Right renal cortex interstitium (tissue), 3 donors: Measurements from ENCODE around the gene LAD1. TPM values are rescaled to one million over a fixed set of nuclear protein-coding genes. Genes with fewer than 3 reads are reported as not detected.

Source experiments
- DNase-seq, 3 donors: peaks; one replicate each; pipeline ENCODE4 v3.0.0-alpha.2; 2013; ENCODE audit warnings: low read depth in 3 of 3, low spot score in 2 of 3
- polyA plus RNA-seq, 3 donors: library from polyadenylated mRNA; unstranded; fragments of 120-200 nt; gene quantifications; one replicate each; pipeline ENCODE4 v1.2.1, GENCODE V29; 2013; ENCODE audit not compliant: insufficient read length in 3 of 3

Gene LAD1
- polyA plus RNA-seq, 3 donors, result 30.8 to 36.8 (median 36.1) TPM

DNA sequence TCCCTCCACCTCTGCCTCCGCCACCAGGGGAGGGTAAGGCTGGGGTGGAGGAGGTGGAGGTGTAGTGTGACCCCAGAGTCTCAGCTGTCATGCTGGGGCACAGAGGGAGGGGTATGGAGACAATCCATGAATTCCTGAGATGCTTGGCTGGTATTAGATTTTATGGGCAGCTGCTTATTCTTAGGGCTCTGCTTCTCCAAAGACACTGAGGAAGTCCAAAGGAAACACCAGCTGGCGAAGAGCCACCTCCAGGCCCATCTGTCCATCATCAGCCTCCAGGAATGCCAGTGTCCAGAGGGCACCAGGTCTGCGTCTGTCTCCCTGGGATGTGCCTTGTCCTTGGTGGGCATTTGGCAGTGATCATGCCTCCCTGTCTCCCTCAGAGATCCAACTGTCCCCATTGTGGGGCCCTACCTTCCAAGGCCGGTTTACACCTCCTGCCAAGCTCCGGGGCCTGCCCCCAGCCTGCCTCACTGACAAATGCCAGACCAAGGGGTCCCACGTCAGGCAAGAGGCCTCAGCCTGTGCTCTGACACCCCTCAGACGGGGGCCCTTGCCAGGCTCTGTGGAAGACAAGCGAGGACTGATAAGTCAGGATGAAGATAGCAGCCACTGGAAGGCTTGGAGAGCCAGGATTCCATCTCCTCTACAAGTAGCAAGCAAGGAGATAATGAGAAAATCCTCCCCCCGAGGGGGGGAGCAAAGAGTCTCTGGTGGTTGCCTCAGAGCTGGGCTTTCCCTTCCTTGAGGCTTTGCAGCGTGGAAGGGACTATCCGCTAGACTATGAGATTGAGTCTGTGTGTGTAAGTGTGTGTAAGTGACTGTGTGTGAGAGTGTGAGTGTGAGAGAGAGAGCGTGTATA lies 20.9 kb upstream of the LAD1 start:
- no peak for DNase-seq

DNA sequence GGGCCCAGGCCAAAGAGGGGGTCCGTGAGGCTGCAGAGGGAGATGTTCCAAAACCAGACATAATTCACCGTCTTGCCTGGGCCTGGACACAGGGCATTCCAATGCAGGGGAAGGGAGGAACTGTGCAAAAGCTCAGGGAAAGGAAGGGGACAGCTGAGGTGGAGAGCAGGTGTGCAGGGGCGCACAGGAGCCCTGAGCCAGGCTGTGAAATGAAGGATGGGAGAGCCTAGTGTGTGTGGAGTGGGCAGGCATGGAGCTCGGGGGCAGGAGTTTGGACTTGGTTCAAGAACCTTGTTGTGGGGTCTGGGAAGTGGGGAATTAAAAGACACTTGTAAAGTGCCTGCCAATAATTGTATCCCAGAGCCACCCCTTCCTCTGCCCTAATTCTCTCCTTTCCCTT lies 20.1 kb upstream of the LAD1 start:
- no peak for DNase-seq

DNA sequence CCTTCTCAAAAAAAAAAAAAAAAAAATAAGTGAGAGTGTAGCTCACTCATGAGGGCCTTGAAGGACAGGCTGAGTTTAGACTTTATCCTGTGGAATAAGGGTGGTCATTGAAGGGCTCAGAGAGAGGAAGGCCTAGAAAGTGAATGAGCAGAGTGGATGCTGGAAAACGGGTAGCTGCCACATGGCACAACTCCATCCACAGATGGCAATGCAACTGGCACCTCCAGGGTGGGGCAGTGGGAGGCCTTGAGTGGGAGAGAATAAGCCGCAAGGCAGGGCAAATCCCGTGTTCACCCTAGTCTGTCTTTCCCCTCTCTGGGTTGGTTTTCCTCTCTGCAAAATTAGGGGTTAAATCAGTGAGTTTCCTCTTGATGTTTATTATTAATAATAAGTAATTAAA lies 19.3 kb upstream of the LAD1 start:
- DNase-seq, result no peak

DNA sequence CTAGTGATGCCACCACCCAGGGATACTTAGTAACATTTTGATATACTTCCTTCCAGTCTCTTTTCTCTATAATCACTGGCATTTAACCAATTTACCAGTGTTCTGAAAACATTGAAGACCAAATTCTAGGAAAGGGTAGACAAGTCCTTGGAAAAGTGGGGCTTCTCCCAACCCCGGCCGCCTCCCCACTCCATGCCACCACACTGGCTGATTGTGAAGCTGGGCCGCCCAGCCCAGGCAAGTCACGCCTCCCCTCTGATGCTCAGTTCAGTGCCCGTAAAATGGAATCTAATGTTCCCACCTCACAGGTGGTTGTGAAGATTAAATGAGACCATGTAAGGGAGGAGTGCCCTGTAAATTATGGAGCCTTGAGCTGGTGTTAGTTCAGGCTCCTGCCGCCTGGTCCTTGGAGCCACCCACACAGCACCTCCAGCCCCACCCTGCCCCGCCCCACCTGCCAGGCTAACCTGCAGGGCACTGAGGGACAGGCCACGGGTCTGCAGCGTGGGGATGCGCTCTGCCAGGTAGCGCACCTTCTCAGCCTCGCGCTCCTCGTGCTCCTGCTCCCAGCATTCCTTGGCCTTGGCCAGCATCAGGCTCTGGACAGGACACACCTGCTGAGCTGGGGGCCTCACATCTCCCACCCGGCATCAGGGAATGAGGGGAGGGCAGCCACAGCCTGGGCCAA lies 15.1 kb upstream of the LAD1 start:
- no peak for DNase-seq

DNA sequence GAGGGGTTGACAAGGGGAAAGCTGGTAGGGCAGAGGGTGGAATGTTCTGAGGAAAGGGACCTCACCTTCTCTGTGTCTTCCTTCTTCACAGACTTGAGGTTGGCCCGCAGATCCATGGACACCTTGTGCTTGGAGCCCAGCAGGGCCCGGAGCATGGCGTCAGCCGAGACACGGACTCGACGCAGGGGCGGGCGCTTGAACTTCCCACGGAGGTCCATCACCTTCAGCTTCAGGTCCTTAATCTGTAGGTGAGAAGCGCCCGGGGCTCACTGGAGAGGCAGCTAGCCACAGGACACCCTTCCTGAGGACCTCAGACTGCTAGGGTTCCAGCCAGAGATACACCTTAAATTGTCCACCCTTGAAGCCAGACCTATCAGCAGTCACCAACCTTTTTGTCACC lies 12.2 kb upstream of the LAD1 start:
- no peak for DNase-seq

DNA sequence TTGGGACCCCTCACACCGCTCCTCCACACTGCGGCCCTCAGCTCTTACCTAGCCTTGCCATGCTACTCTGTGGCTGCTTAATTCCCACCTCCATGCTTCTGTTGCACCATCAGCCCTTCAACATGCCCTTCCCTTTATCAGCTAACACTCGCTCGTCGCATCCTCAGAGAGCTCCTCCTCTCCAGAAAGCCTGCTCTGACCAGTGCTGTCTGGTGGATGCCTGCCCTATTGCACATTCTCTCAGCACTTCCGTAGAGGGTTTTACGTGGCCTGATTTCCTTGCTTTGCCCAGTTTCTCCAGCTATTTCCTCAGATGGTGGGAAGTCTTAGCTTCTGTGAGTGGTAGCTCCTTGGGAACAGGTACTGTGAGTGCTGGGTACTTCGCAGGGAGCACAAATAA lies 10.3 kb upstream of the LAD1 start:
- DNase-seq, result no peak

DNA sequence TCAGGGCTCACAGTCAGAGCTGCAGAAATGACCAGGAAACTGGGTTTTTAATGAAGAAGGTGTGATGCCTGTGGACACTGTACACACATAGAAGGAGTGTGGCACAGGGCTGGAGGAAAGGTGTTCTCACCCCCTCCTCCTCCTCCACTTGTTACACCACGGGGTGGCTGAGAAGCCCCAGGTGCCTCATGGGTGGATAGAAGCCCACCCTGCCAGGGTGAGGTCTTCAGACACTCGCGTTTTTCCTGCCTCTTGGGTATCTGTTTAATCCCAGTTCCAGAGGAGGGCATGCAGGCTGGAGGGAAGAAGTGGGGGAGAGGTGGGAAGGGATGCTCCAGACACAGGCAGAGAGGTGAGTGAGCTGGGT lies 9.7 kb upstream of the LAD1 start:
- DNase-seq, result no peak

DNA sequence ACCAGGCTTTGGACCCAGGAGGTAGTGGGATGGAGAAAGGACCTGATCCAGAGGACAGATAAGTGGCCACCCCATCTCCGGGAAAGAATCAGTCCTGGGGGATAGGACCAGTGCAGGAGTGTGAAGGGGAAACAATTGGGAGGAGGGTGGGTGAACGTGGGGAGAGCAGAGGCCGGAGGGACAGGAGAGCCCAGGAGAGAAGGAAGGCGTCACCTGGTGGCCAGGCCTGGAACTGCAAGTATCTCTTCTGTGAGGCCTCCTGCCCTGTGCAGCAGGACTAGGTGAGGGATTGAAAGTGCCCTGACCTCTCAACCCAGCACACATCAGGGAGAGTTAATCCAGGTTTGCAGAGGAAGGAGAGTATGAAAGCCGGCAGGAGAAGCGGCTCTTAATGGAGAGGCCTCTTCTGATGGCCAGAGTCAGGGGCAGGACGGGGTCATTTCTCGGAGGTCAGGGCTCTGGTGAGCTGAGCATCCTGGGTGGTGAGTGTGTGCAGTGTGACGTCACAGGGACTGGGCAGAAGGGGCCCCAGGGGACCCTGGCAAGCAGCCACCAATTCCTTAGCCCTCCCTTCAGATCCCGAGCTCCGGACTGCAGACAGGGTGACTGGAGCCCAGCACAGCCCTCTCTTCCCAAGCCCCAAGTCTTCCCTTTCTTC lies 9.2 kb upstream of the LAD1 start:
- no peak for DNase-seq

DNA sequence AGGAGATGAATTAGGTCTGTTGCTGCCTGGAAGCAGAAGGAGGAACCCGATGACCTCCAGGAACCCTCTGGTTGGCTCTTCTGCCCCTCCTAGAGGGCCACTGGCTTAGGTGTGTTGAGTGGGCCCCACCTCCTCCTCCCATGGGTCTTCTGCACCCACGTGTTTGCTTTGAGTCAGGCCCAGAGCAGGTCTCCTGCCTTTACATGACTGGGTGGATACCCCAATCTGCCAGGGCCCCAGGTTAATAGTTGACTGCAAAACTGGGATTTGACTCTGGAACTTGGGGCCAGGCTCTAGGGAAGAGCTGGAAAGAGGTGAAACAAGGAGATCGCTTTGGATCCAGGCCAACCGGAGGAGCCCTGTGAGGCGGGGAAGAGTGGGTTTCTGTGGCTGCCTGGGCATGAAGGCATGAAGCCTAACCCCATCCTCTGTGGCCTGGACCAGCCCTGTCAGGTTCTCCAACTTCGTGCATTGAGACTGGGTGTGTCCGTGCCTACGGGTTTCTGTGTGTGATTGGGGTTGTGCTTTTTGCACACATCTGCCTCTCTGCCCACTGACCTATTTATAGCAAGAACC lies 7.8 kb upstream of the LAD1 start:
- no peak for DNase-seq

DNA sequence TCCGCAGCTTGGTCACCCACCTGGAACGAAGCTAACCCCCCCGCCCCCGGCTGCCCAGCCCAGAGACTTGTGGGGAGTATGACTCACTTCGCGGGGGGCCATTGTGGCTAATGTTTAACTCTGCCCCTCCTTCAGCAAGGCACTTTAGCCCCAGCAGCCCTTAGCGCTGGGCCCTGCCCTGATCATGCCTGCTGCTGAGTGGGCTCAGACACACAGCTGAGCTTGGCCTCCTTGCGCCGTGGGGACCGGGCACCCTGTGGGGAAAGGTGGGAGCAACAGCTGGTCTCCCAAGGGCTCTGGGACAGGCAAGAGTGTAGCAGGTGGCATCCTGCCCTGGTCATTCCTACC lies 6.3 kb upstream of the LAD1 start:
- no peak for DNase-seq

DNA sequence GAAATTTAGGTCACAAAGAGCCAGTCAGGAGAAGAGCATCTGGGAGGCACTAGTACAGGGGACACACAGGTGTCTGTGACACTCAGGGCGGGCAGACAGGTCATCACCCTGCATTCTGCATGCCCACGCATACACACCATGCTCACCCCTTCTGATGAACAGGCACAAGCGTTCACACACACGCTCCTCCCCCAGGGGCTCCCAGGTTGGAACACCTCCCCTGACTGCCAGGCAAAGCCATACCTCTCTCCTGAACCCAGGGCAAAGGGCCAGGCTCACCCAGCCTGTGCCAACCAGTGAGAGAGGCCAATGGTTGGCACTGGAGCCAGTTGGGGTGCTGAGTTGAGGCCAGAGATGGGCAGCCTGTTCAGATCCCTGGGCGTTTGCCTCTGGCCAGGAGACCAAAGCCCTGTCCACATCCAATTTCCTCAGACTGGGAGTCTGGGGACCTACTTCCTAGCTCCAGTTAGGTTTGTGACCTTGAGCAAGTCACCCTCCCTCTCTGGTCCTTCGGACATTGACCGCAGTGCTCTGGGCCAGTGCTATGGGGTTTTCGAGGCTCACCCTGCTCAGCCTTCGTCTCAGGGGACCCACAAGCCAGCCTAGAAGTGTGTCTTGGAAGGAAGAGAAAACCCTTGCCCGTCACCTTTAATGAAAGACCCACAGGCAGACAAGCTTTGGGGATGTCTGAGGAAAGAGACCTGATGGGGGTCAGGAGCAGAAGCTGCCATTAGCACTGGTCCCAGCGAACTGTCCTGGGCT lies 5.8 kb upstream of the LAD1 start:
- no peak for DNase-seq

DNA sequence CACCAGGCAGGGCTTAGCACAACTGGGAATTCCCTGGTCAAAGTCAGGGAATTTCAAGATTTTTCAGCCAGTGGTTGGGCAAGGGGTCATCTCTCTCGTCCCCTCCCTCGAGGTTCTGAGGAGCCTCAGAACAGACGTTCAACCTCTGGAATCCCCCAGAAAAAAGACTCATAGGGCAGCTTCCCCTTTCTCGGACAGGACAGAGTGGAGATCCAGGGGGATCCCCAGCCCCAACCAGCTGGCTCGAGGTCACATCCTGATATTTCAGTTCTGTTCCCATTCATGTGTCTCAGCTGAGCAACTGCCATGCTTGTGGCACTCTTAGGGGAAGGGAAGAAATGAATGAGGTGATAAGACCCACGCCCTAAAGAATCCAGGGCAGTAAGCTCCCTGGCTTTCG lies 4.9 kb upstream of the LAD1 start:
- DNase-seq, result no peak

DNA sequence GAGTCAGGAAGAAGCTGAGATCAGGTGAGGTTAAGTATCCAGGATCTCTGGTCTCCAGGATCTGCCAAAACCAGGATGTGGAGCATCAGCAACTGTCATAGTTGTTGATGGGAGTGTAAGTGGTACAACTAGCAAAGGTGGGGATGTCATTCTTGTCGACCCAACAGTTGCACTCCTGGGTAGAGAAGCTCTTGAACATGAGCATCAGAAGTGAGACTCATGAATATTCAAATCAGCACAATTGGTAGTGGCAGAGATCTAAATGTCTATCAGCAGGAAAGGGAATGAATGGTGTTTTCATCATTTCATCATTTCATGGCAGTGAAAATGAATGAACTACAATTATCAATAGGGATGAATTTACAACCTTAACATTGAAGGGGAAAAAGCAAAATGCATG lies 4.2 kb upstream of the LAD1 start:
- DNase-seq, result no peak

DNA sequence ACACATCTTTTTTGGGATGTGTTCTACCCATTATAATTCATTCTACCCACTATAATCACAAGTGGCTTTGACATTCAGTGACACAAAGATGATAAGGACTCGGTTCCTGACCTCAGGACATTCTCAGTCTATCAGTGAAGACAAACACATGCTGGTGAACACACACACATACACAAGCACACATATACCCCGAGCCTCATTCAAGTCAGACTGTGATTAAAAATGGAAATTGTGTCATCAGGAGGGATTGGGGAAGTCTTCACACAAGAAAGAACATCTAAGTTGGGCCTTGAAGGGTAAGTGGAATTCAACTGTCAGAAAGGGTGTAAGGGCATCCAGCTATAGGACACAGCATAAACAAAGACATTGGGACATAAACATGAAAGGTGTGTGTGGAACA lies 2.6 kb upstream of the LAD1 start:
- no peak for DNase-seq

DNA sequence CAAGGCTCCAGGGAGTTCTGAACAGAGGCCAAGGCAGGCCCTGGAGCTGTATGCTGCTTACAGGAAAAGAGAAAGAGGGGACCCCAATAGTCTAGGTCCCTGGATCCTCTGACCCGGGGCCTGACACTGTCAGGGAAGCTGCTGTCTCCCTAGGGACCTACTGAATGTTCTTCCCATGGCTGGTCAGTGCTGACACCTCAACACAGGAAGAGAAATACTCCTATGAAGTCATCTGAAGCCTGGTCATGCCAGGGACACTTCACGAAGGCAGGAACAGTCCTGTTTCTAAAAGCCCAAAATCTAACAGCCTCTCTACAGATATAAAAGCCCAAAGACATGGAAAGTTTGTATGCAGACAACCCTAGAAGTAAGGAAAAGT lies 1.7 kb upstream of the LAD1 start:
- no peak for DNase-seq

DNA sequence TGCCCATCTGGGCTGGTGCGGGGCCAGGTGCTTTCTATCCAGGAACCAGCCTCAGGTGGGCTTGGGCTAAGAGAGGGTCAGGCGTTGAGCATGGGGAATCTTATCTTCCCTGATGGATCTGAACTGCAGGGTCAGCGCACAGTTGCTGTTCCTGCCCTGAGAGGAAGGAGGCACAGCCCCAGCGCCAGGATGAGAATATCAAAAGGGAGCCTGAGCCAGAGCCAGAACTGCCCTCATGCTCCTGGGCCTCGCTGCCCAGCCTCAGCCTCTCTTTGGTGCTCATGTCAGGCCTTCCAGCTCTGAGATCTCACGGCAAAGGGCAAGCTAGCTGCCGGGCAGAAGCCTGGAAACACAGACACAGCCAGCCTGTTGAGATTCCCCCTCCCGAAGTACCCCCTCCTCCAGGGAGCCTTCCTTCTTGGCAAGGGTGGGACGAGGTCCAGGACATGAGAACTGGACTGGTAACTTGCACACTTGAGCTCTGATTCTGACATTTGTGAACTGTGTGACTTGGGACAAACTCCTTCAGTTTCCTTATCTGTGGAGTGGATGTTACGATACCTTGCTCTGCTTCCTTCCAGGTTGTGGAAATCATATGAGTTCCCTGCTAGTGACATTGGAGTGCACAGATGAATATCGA lies 1.2 kb upstream of the LAD1 start:
- no peak for DNase-seq

DNA sequence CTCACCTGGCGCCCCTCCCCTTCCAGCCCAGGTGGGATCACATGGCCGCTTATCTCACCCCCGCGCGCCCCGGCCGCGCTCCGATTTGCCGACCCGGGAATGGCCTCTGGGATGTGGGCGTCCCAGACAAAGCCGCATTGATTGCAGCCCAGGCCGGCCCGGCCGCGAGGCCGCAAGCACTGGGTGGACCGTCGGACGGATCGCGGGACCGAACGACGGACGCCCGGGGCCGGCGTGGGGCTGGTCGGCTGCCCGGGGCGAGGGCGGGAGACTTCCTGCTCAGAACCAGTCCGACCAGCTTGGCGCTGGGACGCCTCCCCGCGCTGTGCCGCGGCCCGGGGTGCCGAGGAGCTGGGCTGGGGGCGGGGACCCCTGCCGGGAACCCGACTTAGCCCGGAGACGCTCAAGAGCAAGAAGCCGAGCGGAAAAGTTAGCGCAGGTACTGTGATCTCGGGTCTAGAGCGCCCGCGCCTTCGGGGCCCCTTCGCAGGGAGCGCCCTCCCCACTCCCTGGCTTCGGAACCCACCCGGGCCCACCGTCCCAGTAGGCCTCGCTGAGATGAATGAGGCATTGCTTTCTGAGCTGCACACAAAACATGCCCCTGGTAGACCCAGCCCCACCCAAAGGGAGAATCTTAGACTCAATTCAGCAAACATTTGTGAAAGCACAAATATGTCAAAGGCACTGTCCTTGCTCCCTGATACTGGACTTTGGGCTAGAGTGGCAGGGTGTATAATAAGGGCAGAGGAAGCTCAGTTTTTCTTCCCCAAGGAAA lies 415 bp upstream of the LAD1 start:
- DNase-seq, result no peak

DNA sequence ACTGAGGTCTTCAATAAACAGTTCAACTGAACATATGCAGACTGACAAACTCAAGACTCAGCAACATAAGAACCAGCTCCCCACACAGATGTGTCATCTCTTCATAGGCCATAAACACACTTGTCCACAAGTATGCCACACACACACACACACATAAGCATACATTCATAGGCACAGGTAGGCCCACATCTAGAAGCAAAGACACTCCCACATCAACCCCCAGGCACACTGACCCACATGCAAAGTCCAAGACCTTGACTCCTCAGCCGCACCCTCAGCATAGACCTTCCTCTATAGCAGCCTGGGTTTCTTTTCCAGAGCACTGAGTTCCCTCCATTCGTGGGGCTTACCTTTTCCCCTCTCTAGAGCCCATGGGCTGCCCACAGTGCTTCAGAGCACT lies 1.4 kb downstream of the LAD1 start:
- DNase-seq, result no peak

DNA sequence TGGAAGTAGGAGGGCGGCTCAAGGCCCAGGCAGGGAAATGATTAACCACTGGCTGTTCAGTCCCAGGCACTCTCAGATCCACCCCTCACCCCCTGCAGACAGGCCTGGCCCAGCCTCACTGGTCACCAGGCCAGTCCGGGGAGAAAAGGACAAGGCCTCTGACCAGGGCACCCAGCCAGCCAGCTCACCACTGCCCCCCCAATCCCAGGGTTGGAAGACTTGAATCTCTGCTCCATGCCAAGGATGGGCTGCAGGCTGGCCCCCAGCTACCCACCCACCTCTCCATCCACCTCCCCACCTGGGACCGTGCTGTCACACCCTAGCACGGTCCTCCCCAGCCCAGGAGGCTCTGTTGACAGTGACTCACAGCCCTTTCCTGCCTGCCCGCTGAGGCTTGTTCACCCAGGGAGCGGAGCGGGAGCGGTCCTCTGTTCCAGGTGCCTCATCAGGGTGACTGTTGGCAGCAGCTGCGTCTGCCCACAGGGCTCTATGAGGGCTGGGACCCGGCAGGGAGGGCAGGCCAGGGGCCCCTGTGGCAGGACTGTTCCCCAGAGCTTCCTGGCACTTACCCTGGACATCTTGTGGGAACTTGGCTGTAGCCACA lies 2.2 kb downstream of the LAD1 start:
- DNase-seq, result no peak
